Measurements from ENCODE around the gene IREB2. TPM values are rescaled to one million over a fixed set of nuclear protein-coding genes. Genes with fewer than 3 reads are reported as not detected.

Gene IREB2
- total RNA-seq, 2 donors from 2014 or later: 81.4 to 92.6 TPM

DNA sequence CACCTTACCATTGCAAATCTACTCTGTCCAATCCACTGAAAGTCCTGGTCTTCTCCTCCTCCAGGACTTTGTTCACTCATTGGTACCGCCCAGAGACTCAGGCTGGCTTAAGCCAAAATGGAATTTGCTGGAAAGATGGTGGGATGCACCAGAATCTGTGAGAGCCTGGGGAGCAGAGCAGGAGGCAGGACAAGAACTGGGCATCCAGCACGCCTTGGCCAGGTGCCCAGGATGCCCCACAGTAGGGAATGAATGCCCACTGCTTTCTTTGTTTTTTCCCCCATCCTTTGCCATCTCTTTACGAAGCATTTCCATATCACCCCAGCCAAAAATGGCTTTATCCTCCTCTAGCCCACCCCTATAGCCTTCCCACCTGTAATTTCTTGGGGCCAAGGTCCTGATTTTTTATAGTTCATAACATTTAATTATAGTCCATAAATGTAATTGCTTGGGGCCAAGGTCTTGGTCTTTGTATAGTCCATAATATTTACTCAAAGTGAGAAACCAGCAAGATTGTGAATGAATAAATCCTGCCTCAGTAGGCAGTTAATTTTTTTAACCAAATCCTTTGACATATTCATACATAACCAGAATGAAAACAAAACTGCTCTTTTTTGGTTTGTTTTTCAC, 23.3 kb upstream of the IREB2 start:
- peaks cover 5% of the 10 kb centered on the region for H3K4me1 ChIP-seq (ENCODE audit: control insufficient read depth, insufficient read depth, low read length)
- H3K36me3 ChIP-seq (ENCODE audit: control insufficient read depth, insufficient read depth, low read length): no peaks in the 10 kb centered on the region
- Mint-ChIP-seq H3K36me3 (ENCODE audit: low read depth) (no peaks in the 10 kb centered on the region), H3K9me3 (peaks cover 10% of the 10 kb centered on the region), H3K4me3 (no peak overlapping the region), H3K4me1 (peaks cover 13% of the 10 kb centered on the region), H3K27me3 (ENCODE audit: insufficient read depth) (peaks cover 3% of the 10 kb centered on the region), H3K27ac (no peak overlapping the region)
- 94 to 100% methylated on average over 1 to 3 of the region's 3 CpGs for WGBS, 2 experiments (ENCODE audit: insufficient coverage in 1 of 2, insufficient read length in 1 of 2)
- DNase-seq: no peak
- no peak overlapping the region for H3K27ac ChIP-seq (ENCODE audit: low read depth, low read length)
- H3K27me3 ChIP-seq (ENCODE audit: control insufficient read depth, insufficient read depth, low read length, poor library complexity, severe bottlenecking): no peaks in the 10 kb centered on the region
- H3K9me3 ChIP-seq (ENCODE audit: control insufficient read depth, low read length): no peaks in the 10 kb centered on the region
- H3K9ac ChIP-seq (ENCODE audit: extremely low read depth, low read length, poor library complexity, severe bottlenecking): no peak overlapping the region
- TF ChIP-seq, protein P1, sequence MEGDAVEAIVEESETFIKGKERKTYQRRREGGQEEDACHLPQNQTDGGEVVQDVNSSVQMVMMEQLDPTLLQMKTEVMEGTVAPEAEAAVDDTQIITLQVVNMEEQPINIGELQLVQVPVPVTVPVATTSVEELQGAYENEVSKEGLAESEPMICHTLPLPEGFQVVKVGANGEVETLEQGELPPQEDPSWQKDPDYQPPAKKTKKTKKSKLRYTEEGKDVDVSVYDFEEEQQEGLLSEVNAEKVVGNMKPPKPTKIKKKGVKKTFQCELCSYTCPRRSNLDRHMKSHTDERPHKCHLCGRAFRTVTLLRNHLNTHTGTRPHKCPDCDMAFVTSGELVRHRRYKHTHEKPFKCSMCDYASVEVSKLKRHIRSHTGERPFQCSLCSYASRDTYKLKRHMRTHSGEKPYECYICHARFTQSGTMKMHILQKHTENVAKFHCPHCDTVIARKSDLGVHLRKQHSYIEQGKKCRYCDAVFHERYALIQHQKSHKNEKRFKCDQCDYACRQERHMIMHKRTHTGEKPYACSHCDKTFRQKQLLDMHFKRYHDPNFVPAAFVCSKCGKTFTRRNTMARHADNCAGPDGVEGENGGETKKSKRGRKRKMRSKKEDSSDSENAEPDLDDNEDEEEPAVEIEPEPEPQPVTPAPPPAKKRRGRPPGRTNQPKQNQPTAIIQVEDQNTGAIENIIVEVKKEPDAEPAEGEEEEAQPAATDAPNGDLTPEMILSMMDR (conservative IDR thresholded peaks at IDR 0.05): no peak
- H3K4me3 ChIP-seq (ENCODE audit: low read length): no peak overlapping the region

DNA sequence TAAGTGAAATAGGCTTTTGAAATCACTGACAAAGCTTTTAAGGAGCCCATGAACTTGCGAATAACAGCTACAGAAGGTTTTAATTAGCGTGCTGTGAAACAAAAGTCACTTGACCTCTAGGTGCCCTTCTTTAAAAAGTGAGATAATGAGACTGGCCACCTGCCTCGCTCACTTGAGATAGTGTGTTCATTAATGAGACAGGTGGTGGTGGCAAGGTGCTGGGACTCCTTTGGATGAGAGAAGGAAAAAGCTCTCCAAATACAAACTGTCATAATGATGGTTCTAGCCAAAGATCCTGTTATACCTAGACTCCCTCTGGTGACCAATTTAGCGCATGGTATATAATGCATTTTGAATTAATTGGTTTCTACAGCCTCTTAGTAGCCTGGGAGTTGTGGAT, 22.7 kb upstream of the IREB2 start:
- Mint-ChIP-seq H3K4me3 (no peak overlapping the region), H3K4me1 (peaks cover 13% of the 10 kb centered on the region), H3K36me3 (ENCODE audit: low read depth) (no peaks in the 10 kb centered on the region), H3K9me3 (peaks cover 13% of the 10 kb centered on the region), H3K27me3 (ENCODE audit: insufficient read depth) (peaks cover 3% of the 10 kb centered on the region), H3K27ac (no peak overlapping the region)
- TF ChIP-seq, protein P1 (conservative IDR thresholded peaks at IDR 0.05): peak; percentile 70
- WGBS, 2 experiments (ENCODE audit: insufficient coverage in 1 of 2, insufficient read length in 1 of 2): 74 to 88% methylated on average over 2 to 4 of the region's 4 CpGs
- no peaks in the 10 kb centered on the region for H3K27me3 ChIP-seq (ENCODE audit: control insufficient read depth, insufficient read depth, low read length, poor library complexity, severe bottlenecking)
- no peak for DNase-seq
- H3K9ac ChIP-seq (ENCODE audit: extremely low read depth, low read length, poor library complexity, severe bottlenecking): no peak overlapping the region
- no peak overlapping the region for H3K4me3 ChIP-seq (ENCODE audit: low read length)
- no peak overlapping the region for H3K27ac ChIP-seq (ENCODE audit: low read depth, low read length)
- H3K36me3 ChIP-seq (ENCODE audit: control insufficient read depth, insufficient read depth, low read length): no peaks in the 10 kb centered on the region
- H3K4me1 ChIP-seq (ENCODE audit: control insufficient read depth, insufficient read depth, low read length): peaks cover 5% of the 10 kb centered on the region
- no peaks in the 10 kb centered on the region for H3K9me3 ChIP-seq (ENCODE audit: control insufficient read depth, low read length)

DNA sequence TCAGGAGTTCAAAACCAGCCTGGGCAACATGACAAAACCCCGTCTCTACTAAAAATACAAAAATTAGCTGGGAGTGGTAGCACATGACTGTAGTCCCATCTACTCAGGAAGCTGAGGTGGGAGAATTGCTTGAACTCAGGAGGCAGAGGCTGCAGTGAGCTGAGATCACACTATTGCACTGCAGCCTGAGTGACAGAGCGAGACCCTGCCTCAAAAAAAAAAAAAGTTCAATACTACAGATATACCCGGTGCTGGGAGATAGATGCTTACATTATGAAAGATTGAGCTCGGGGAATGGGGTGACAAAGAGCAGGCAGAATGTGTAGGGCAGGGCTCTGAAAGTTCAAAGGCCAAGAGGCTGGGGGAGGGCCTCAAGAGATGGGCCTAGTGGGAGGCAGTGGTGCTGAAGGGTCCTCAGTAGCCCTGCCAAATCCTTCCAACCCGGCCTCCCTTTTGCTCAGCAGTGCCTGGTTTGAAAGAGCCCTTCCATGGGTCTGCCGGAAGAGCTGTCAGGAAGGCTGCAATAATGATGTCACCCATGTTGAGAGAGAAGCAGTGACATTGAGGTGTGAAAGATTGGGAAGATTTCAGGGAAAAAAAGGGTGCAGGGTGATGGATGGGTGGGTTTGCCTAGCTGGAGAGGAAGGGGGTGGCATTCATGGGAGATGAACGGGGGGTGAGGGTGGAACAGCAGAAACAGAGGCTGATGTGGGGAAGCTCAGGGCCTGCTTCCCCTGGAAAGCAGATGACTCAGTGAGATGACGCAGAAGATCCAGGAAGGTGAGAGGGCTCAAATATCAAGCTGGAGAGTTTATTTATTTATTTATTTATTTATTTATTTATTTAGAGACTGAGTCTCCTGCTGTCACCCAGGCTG, 20.0 kb upstream of the IREB2 start:
- 80 to 92% methylated on average over 1 to 6 of the region's 8 CpGs for WGBS, 2 experiments (ENCODE audit: insufficient coverage in 1 of 2, insufficient read length in 1 of 2)
- Mint-ChIP-seq H3K4me1 (peaks cover 13% of the 10 kb centered on the region), H3K27me3 (ENCODE audit: insufficient read depth) (peaks cover 3% of the 10 kb centered on the region), H3K36me3 (ENCODE audit: low read depth) (no peaks in the 10 kb centered on the region), H3K27ac (no peak overlapping the region), H3K4me3 (no peak overlapping the region), H3K9me3 (peaks cover 13% of the 10 kb centered on the region)
- H3K4me3 ChIP-seq (ENCODE audit: low read length): no peak overlapping the region
- H3K4me1 ChIP-seq (ENCODE audit: control insufficient read depth, insufficient read depth, low read length): peaks cover 5% of the 10 kb centered on the region
- no peaks in the 10 kb centered on the region for H3K9me3 ChIP-seq (ENCODE audit: control insufficient read depth, low read length)
- no peaks in the 10 kb centered on the region for H3K27me3 ChIP-seq (ENCODE audit: control insufficient read depth, insufficient read depth, low read length, poor library complexity, severe bottlenecking)
- TF ChIP-seq, protein P1 (conservative IDR thresholded peaks at IDR 0.05): no peak
- no peak overlapping the region for H3K9ac ChIP-seq (ENCODE audit: extremely low read depth, low read length, poor library complexity, severe bottlenecking)
- no peaks in the 10 kb centered on the region for H3K36me3 ChIP-seq (ENCODE audit: control insufficient read depth, insufficient read depth, low read length)
- no peak overlapping the region for H3K27ac ChIP-seq (ENCODE audit: low read depth, low read length)
- no peak for DNase-seq

Data from endodermal cell (in vitro differentiated cells).